ENCODE data around the gene ERCC6L2. TPM values are rescaled to one million over a fixed set of nuclear protein-coding genes. Genes with fewer than 3 reads are reported as not detected.

ERCC6L2 gene
- total and polyA plus RNA-seq, 2 of the 8 experiments (the other 6 are each of a cell fraction or from before 2014, with no cell fraction given) = 9.8 to 50.0 TPM

- FAIRE-seq = no peak
- Histone ChIP-seq H2BK15ac (ENCODE audit: low read length) (no peak overlapping the region), H3K23ac (ENCODE audit: insufficient read length) (no peak overlapping the region), H2BK120ac (replicated peaks; ENCODE audit: low read depth, low read length) (no peak overlapping the region), H3K23me2 (ENCODE audit: low read depth, low read length) (peaks cover 10% of the 10 kb centered on the region), H2AK5ac (ENCODE audit: low read depth, low read length) (no peak overlapping the region), H3K9me3 (ENCODE audit: insufficient read depth in 2 of 2, low read depth in 1 of 2, low read length in 1 of 2) (no peaks in the 10 kb centered on the region), H3K27me3 (replicated peaks in 1 of 4; ENCODE audit: control insufficient read depth in 3 of 4, extremely low read depth in 1 of 4, insufficient read depth in 3 of 4, low read length in 3 of 4) (no peaks in the 10 kb centered on the region), H2BK12ac (ENCODE audit: low read depth, low read length) (no peak overlapping the region), H4K8ac (ENCODE audit: extremely low read depth, insufficient read depth, low read length) (peak overlapping the region; percentile 93), H3K56ac (replicated peaks; ENCODE audit: insufficient read length, low read depth, low read length) (peak overlapping the region; percentile 80), H2BK20ac (ENCODE audit: low read length) (no peak overlapping the region), H3K4ac (replicated peaks; ENCODE audit: insufficient read length, low read depth, low read length) (no peak overlapping the region), H3K4me1 (replicated peaks in 1 of 4; ENCODE audit: control insufficient read depth in 3 of 4, insufficient read depth in 4 of 4, low read length in 3 of 4) (peaks cover 0 to 4% (median 0%) of the 10 kb centered on the region in 4 experiments; a peak in 3 of 7 replicates), H3K18ac (ENCODE audit: extremely low read depth, low read length) (no peak overlapping the region), H3K27ac (ENCODE audit: low read depth, low read length) (peak overlapping the region; percentile 99), H3K9ac (replicated peaks in 1 of 4; ENCODE audit: extremely low read depth in 1 of 4, low read depth in 3 of 4, low read length in 3 of 4) (peak overlapping the region in 3 of 4 experiments; percentile 90 to 99 (median 92)), H3K14ac (ENCODE audit: insufficient read length) (no peak overlapping the region), H2AFZ (ENCODE audit: low read length) (peak overlapping the region; percentile 58), H4K20me1 (replicated peaks in 1 of 2; ENCODE audit: control insufficient read depth in 1 of 2, insufficient read depth in 2 of 2, low read length in 2 of 2) (peaks cover 0 to 2% of the 10 kb centered on the region in 2 experiments), H3K79me2 (ENCODE audit: control insufficient read depth in 1 of 2, insufficient read depth in 2 of 2, low read length in 2 of 2) (peaks cover 3 to 22% of the 10 kb centered on the region in 2 experiments; a peak in 3 of 4 replicates), H3K36me3 (ENCODE audit: control insufficient read depth in 2 of 4, insufficient read depth in 4 of 4, low read length in 3 of 4) (no peaks in the 10 kb centered on the region), H4K91ac (replicated peaks; ENCODE audit: insufficient read length, low read length) (no peak overlapping the region), H4K5ac (ENCODE audit: insufficient read length, low read depth, low read length) (peak overlapping the region; percentile 28), H3K79me1 (ENCODE audit: low read depth, low read length) (no peaks in the 10 kb centered on the region), H3K4me2 (ENCODE audit: insufficient read depth in 1 of 2, low read depth in 2 of 2, low read length in 2 of 2) (no peak overlapping the region; a peak in 3 of 4 replicates), H3K4me3 (ENCODE audit: extremely low read depth in 1 of 4, insufficient read depth in 2 of 4, low read depth in 3 of 4, low read length in 4 of 4) (no peak overlapping the region; a peak in 3 of 8 replicates), H2BK5ac (ENCODE audit: low read depth, low read length) (peak overlapping the region; percentile 85)
- ChIA-PET POLR2A (ENCODE audit: partially characterized antibody) (interaction anchor here (0.6 to 3.1 kb wide), 38 partner anchors 9 to 632 kb away, joined by 3 to 22 read pairs (median 4); no protein-coding TSS in a partner anchor), CTCF (ENCODE audit: partially characterized antibody) (interaction anchor here (0.9 to 2.4 kb wide), 4 partner anchors 16 to 139 kb away, joined by 3 to 6 read pairs (median 4); no protein-coding TSS in a partner anchor)
- no peak for DNase-seq (ENCODE audit: low read depth in 1 of 2, low spot score in 2 of 2)
- peak; percentile 65; the same call in 1 of the 2 replicates for TF ChIP-seq CHD1 (IDR thresholded peaks at IDR 0.05; ENCODE audit: low read depth, low read length)
- TF ChIP-seq HDAC2 (IDR thresholded peaks at IDR 0.05; ENCODE audit: borderline replicate concordance in 1 of 2, low read depth in 2 of 2, low read length in 2 of 2) = 0 out of 4 replicates have a peak, but pooled peaks of 1 of the 2 experiments have one; percentile 52
- no peak for TF ChIP-seq POLR2AphosphoS5 (IDR thresholded peaks at IDR 0.05; ENCODE audit: low read depth, low read length)
- 3% methylated on average over 20 of the region's 20 CpGs; no CpG with 5 or more reads in 1 of the 2 experiments for WGBS, 2 experiments (ENCODE audit: extremely low coverage in 1 of 2, insufficient coverage in 1 of 2, insufficient read length in 1 of 2, insufficient replicate concordance in 2 of 2, low coverage in 1 of 2, low lambda C conversion rate in 2 of 2, missing lambda C conversion rate in 1 of 2)
These were observed 544 bp upstream of the ERCC6L2 start for GRCh38 chr9:95874989-95875304.
